Activated naive CD8-positive, alpha-beta T cell treated with anti-CD3 and anti-CD28 coated beads, Interleukin-2, amount 50 U/mL, for 24 hours (primary cell): ENCODE data around the gene CRIP2.

Experiments used
- ATAC-seq: fragments of 150-1000 bp; cut with Tn5 transposase; one replicate; pipeline ENCODE4 v1.10.0; 2021
- DNase-seq: peaks from one replicate; pipeline ENCODE4 v3.0.0; 2021
- H3K27ac Mint-ChIP-seq: one replicate; pipeline ENCODE4 v1.8.0; 2021; ENCODE audit warnings: mild to moderate bottlenecking, mixed read lengths
- H3K27me3 Mint-ChIP-seq: one replicate; pipeline ENCODE4 v1.8.0; 2021; ENCODE audit warnings: mixed read lengths
- H3K36me3 Mint-ChIP-seq: one replicate; pipeline ENCODE4 v1.8.0; 2021; ENCODE audit warnings: low read depth, mixed read lengths
- H3K4me1 Mint-ChIP-seq: one replicate; pipeline ENCODE4 v1.8.0; 2021; ENCODE audit warnings: mixed read lengths
- H3K4me3 Mint-ChIP-seq: one replicate; pipeline ENCODE4 v1.8.0; 2021; ENCODE audit warnings: mild to moderate bottlenecking, moderate library complexity, mixed read lengths
- H3K9me3 Mint-ChIP-seq: one replicate; pipeline ENCODE4 v1.8.0; 2021; ENCODE audit warnings: mixed read lengths

CRIP2 gene

GRCh38 chr14:105490572-105491365, 16.1 kb downstream of the CRIP2 start, which contains the start of gene TEDC1:
TEDC1 (plus strand) TSS chr14:105491246; CDS start chr14:105491376, 130 bp downstream.
- no peaks in the 10 kb centered on the region for H3K9me3 Mint-ChIP-seq
- DNase-seq = peak; percentile 98
- peaks cover 4% of the 10 kb centered on the region for H3K36me3 Mint-ChIP-seq
- peak within 1 kb of the TSS; percentile 87 for H3K27ac Mint-ChIP-seq
- ATAC-seq = peak; percentile 78
- H3K4me3 Mint-ChIP-seq = peak within 1 kb of the TSS; percentile 82
- H3K27me3 Mint-ChIP-seq = no peaks in the 10 kb centered on the region
- peaks cover 34% of the 10 kb centered on the region for H3K4me1 Mint-ChIP-seq

- Mint-ChIP-seq H3K4me3 (peak overlapping the region; percentile 82), H3K4me1 (peaks cover 32% of the 10 kb centered on the region), H3K27me3 (no peaks in the 10 kb centered on the region), H3K27ac (peak overlapping the region; percentile 87), H3K36me3 (peaks cover 4% of the 10 kb centered on the region), H3K9me3 (no peaks in the 10 kb centered on the region)
- ATAC-seq (peak; percentile 3), DNase-seq (peak; percentile 94)
These were observed 16.8 kb downstream of the CRIP2 start for GRCh38 chr14:105491366-105491973.

GRCh38 chr14:105492031-105492970, 17.7 kb downstream of the CRIP2 start:
- Mint-ChIP-seq H3K4me3 (peak overlapping the region; percentile 82), H3K27me3 (no peaks in the 10 kb centered on the region), H3K27ac (peak overlapping the region; percentile 83), H3K9me3 (no peaks in the 10 kb centered on the region), H3K36me3 (peaks cover 4% of the 10 kb centered on the region), H3K4me1 (peaks cover 28% of the 10 kb centered on the region)
- ATAC-seq = no peak
- no peak for DNase-seq

GRCh38 chr14:105492971-105493871, 18.6 kb downstream of the CRIP2 start:
- H3K4me3 Mint-ChIP-seq = peak overlapping the region; percentile 17
- H3K4me1 Mint-ChIP-seq = peaks cover 23% of the 10 kb centered on the region
- H3K27ac Mint-ChIP-seq = no peak overlapping the region
- H3K27me3 Mint-ChIP-seq = no peaks in the 10 kb centered on the region
- H3K36me3 Mint-ChIP-seq = peaks cover 4% of the 10 kb centered on the region
- H3K9me3 Mint-ChIP-seq = no peaks in the 10 kb centered on the region
- no peak for DNase-seq
- no peak for ATAC-seq

GRCh38 chr14:105493921-105494605, 19.4 kb downstream of the CRIP2 start:
- H3K27me3 Mint-ChIP-seq = no peaks in the 10 kb centered on the region
- no peak for DNase-seq
- H3K36me3 Mint-ChIP-seq = peaks cover 4% of the 10 kb centered on the region
- H3K9me3 Mint-ChIP-seq = no peaks in the 10 kb centered on the region
- ATAC-seq = no peak
- H3K4me1 Mint-ChIP-seq = peaks cover 17% of the 10 kb centered on the region
- no peak overlapping the region for H3K4me3 Mint-ChIP-seq
- H3K27ac Mint-ChIP-seq = no peak overlapping the region

- no peak for DNase-seq
- H3K36me3 Mint-ChIP-seq = peaks cover 4% of the 10 kb centered on the region
- H3K4me1 Mint-ChIP-seq = peaks cover 12% of the 10 kb centered on the region
- no peak overlapping the region for H3K4me3 Mint-ChIP-seq
- no peak overlapping the region for H3K27ac Mint-ChIP-seq
- no peaks in the 10 kb centered on the region for H3K27me3 Mint-ChIP-seq
- ATAC-seq = no peak
- no peaks in the 10 kb centered on the region for H3K9me3 Mint-ChIP-seq
These were observed 19.9 kb downstream of the CRIP2 start for GRCh38 chr14:105494606-105494929.

GRCh38 chr14:105495101-105495989, 20.7 kb downstream of the CRIP2 start:
- Mint-ChIP-seq H3K9me3 (no peaks in the 10 kb centered on the region), H3K36me3 (peaks cover 4% of the 10 kb centered on the region), H3K27me3 (no peaks in the 10 kb centered on the region), H3K27ac (no peak overlapping the region), H3K4me3 (no peak overlapping the region), H3K4me1 (peaks cover 10% of the 10 kb centered on the region)
- ATAC-seq = no peak
- no peak for DNase-seq

- DNase-seq (no peak), ATAC-seq (no peak)
- no peak overlapping the region for H3K4me3 Mint-ChIP-seq
These were observed 21.6 kb downstream of the CRIP2 start for GRCh38 chr14:105495990-105496830.

GRCh38 chr14:105496831-105497591, 22.4 kb downstream of the CRIP2 start:
- no peak overlapping the region for H3K4me3 Mint-ChIP-seq
- H3K36me3 Mint-ChIP-seq = peaks cover under 1% of the 10 kb centered on the region
- no peaks in the 10 kb centered on the region for H3K9me3 Mint-ChIP-seq
- no peak overlapping the region for H3K27ac Mint-ChIP-seq
- DNase-seq (no peak), ATAC-seq (no peak)
- H3K4me1 Mint-ChIP-seq = peaks cover 2% of the 10 kb centered on the region
- H3K27me3 Mint-ChIP-seq = no peaks in the 10 kb centered on the region

More at GRCh38 chr14:105495990-105496830, 21.6 kb downstream of the CRIP2 start:
- no peak overlapping the region for H3K27ac Mint-ChIP-seq
- H3K9me3 Mint-ChIP-seq = no peaks in the 10 kb centered on the region
- peaks cover 4% of the 10 kb centered on the region for H3K36me3 Mint-ChIP-seq
- peaks cover 6% of the 10 kb centered on the region for H3K4me1 Mint-ChIP-seq
- H3K27me3 Mint-ChIP-seq = no peaks in the 10 kb centered on the region

GRCh38 chr14:105497671-105498429, 23.2 kb downstream of the CRIP2 start:
- Mint-ChIP-seq H3K27ac (no peak overlapping the region), H3K36me3 (no peaks in the 10 kb centered on the region), H3K4me3 (no peak overlapping the region), H3K4me1 (no peaks in the 10 kb centered on the region), H3K27me3 (no peaks in the 10 kb centered on the region), H3K9me3 (no peaks in the 10 kb centered on the region)
- ATAC-seq (no peak), DNase-seq (no peak)
